Chondrocyte (in vitro differentiated cells): ENCODE data around the gene DDX42. TPM values are rescaled to one million over a fixed set of nuclear protein-coding genes. Genes with fewer than 3 reads are reported as not detected.

Experiments
- DNase-seq: peaks from one replicate; pipeline ENCODE4 v3.0.0; 2021; ENCODE audit warnings: mixed read lengths, low spot score
- H3K27ac Mint-ChIP-seq: one replicate; pipeline ENCODE4 v1.8.0; 2021; ENCODE audit warnings: mild to moderate bottlenecking, moderate library complexity, mixed read lengths; ENCODE audit not compliant: unreplicated experiment
- H3K27me3 Mint-ChIP-seq: 2 replicates; pipeline ENCODE4 v1.8.0; 2021; ENCODE audit warnings: low read depth, mixed read lengths
- H3K36me3 Mint-ChIP-seq: 2 replicates; pipeline ENCODE4 v1.8.0; 2021; ENCODE audit warnings: low read depth, mixed read lengths
- H3K4me1 Mint-ChIP-seq: 2 replicates; pipeline ENCODE4 v1.8.0; 2021; ENCODE audit warnings: low read depth, mild to moderate bottlenecking, mixed read lengths
- H3K4me3 Mint-ChIP-seq: one replicate; pipeline ENCODE4 v1.8.0; 2021; ENCODE audit warnings: mild to moderate bottlenecking, moderate library complexity, mixed read lengths; ENCODE audit not compliant: unreplicated experiment
- H3K9me3 Mint-ChIP-seq: 2 replicates; pipeline ENCODE4 v1.8.0; 2021; ENCODE audit warnings: low read depth, mixed read lengths
- total RNA-seq: library from RNA; stranded (reverse); gene quantifications from 3 replicates; pipeline ENCODE4 v1.2.1, GENCODE V29; 2021
- TF ChIP-seq, protein P1 (sequence below): fragments of 200-600 bp; sonication (generic); IDR thresholded peaks from 2 replicates; pipeline ENCODE4 v1.5.0; 2021; ENCODE audit warnings: antibody characterized with exemption, mild to moderate bottlenecking, moderate library complexity

The DDX42 gene
- total RNA-seq, 1 donor from 2014 or later, result 99.0 TPM

GRCh38 chr17:63780928-63781327 lies 7.0 kb downstream of the DDX42 start:
- no peak overlapping the region for H3K4me3 Mint-ChIP-seq
- DNase-seq, result no peak
- no peaks in the 10 kb centered on the region for H3K27me3 Mint-ChIP-seq
- H3K9me3 Mint-ChIP-seq, result no peaks in the 10 kb centered on the region
- peak overlapping the region; percentile 22 for H3K27ac Mint-ChIP-seq
- H3K4me1 Mint-ChIP-seq, result peaks cover 40% of the 10 kb centered on the region
- TF ChIP-seq, protein P1, sequence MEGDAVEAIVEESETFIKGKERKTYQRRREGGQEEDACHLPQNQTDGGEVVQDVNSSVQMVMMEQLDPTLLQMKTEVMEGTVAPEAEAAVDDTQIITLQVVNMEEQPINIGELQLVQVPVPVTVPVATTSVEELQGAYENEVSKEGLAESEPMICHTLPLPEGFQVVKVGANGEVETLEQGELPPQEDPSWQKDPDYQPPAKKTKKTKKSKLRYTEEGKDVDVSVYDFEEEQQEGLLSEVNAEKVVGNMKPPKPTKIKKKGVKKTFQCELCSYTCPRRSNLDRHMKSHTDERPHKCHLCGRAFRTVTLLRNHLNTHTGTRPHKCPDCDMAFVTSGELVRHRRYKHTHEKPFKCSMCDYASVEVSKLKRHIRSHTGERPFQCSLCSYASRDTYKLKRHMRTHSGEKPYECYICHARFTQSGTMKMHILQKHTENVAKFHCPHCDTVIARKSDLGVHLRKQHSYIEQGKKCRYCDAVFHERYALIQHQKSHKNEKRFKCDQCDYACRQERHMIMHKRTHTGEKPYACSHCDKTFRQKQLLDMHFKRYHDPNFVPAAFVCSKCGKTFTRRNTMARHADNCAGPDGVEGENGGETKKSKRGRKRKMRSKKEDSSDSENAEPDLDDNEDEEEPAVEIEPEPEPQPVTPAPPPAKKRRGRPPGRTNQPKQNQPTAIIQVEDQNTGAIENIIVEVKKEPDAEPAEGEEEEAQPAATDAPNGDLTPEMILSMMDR, result no peak
- peaks cover 14% of the 10 kb centered on the region for H3K36me3 Mint-ChIP-seq

- Mint-ChIP-seq H3K27ac (no peak overlapping the region), H3K27me3 (no peaks in the 10 kb centered on the region), H3K36me3 (peaks cover 14% of the 10 kb centered on the region), H3K9me3 (no peaks in the 10 kb centered on the region), H3K4me3 (no peak overlapping the region), H3K4me1 (peaks cover 31% of the 10 kb centered on the region)
- TF ChIP-seq, protein P1, result no peak
- no peak for DNase-seq
Observed at GRCh38 chr17:63783522-63783921, 9.6 kb downstream of the DDX42 start.

GRCh38 chr17:63785556-63785955 lies 11.6 kb downstream of the DDX42 start:
- Mint-ChIP-seq H3K4me3 (no peak overlapping the region), H3K36me3 (peaks cover 13% of the 10 kb centered on the region), H3K27me3 (no peaks in the 10 kb centered on the region), H3K4me1 (peaks cover 21% of the 10 kb centered on the region), H3K9me3 (no peaks in the 10 kb centered on the region), H3K27ac (peak overlapping the region; percentile 63)
- TF ChIP-seq, protein P1, result no peak
- DNase-seq, result no peak

DNA sequence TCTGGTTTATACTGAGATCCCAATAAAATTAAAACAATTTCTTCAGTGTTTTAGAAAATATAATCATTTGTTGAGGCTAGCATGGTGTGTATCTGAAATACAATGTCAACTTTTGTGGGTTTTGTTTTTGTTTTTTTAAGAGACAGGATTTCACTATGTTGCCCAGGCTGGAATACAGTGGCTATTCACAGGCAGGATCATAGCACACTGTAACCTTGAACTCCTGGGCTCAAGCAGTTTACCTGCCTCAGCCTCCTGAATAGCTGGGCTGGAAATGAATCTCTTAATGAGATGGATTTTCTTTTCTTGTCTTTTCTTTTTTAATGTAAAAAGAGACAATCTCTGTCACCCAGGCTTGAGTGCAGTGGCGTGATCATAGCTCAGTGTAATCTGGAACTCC lies 12.1 kb downstream of the DDX42 start:
- Mint-ChIP-seq H3K27me3 (no peaks in the 10 kb centered on the region), H3K27ac (no peak overlapping the region), H3K36me3 (peaks cover 13% of the 10 kb centered on the region), H3K4me1 (peaks cover 15% of the 10 kb centered on the region), H3K4me3 (no peak overlapping the region), H3K9me3 (no peaks in the 10 kb centered on the region)
- DNase-seq, result no peak
- TF ChIP-seq, protein P1, result no peak

DNA sequence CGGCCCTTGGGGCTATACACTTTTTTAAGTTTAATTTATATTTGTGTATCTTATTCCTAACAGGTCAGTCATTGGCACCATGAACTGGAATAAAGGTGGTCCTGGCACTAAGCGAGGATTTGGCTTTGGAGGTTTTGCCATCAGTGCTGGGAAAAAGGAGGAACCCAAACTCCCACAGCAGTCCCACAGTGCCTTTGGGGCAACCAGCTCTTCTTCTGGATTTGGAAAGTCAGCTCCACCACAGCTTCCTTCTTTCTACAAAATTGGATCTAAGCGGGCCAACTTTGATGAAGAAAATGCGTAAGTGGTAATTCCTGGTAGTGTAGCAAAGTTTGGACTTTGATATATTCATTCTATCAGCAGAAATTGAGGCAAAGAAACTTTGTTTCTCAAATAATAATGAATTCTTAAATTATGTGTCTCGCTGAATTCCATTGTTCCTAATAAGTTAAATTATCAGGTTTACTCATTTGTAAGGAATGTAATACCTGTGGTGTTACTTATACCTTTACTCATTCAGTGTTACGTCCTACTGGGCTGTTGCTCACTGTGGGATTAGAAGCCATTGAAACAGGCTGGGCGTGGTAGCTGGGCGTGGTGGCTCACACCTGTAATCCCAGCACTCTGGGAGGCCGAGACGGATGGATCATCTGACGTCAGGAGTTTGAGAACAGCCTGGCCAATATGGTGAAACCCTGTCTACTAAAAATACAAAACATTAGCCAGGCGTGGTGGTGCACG lies 13.2 kb downstream of the DDX42 start:
- Mint-ChIP-seq H3K4me1 (peaks cover 15% of the 10 kb centered on the region), H3K27me3 (no peaks in the 10 kb centered on the region), H3K36me3 (peaks cover 13% of the 10 kb centered on the region), H3K4me3 (no peak overlapping the region), H3K27ac (no peak overlapping the region), H3K9me3 (no peaks in the 10 kb centered on the region)
- TF ChIP-seq, protein P1, result no peak
- DNase-seq, result no peak
